HG03432 (cell line): Measurements from ENCODE around the gene RBM20.

Experiments
- ATAC-seq: cut with Tn5 transposase; IDR thresholded peaks from one replicate; pipeline ENCODE4 v1.9.1; 2021; ENCODE audit warnings: mild to moderate bottlenecking, moderate library complexity; ENCODE audit not compliant: unreplicated experiment

Gene RBM20

GRCh38 chr10:110845192-110845755 is 201.1 kb downstream of the RBM20 start:
- no peak for ATAC-seq

DNA sequence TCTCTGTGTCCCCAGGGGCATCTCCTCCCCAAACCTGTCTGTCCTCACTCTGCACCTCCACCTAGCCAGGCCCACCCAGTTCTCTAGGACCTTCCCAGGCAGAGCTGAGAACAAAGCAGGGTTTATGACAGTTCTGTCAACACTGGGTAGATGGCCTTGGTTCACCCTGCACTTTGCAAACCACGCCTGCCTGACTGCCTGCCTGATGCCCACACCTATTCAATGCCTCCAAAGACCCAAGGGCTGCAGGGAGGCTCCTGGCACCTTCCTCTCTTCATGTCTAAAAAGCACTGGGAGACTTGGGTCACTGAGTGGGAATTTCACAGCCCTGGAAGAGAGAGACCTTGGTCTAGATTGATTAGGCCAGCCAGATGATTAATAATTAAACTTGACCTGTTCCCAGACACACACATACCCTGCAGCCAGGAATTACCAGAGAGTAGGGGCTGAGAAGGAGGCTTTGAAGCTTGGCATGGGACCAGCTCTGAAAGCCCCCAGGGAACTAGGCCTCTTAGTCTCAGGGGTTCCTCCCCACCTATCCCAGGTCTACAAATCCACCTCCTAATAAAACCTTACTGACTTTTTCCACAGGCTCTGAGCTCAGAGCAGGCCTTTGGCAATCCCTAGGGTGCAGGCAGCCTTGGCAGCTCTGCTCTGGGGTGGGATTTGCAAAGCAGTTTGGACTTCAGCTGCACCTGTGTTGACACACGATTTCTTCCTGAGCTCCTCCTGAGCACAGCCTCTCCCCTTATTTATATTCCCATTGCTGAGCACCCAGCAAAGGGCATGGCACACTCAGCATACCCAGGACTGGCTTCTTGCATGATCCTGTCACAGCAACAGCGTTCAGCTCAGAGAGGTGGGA is 201.9 kb downstream of the RBM20 start:
- no peak for ATAC-seq

DNA sequence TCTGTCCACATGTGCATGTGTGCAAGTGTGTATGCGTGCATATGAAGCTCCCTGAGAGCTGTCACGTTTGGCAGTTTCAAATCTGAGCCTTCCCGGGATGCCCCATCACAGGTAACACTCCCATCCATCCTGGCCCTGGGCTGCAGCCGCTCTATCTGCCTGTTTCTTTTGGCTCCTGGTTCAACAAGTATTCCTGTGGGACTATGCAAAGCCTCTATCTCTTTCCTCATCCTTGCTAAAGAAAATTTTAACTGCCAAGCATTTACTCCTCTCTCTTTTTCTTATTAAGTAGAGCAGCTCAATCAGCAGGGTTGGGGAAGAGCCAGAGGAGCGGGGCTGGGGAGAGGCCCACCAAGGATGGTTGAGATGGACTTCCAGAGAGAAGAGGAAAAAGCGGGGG is 203.2 kb downstream of the RBM20 start:
- ATAC-seq, result no peak

DNA sequence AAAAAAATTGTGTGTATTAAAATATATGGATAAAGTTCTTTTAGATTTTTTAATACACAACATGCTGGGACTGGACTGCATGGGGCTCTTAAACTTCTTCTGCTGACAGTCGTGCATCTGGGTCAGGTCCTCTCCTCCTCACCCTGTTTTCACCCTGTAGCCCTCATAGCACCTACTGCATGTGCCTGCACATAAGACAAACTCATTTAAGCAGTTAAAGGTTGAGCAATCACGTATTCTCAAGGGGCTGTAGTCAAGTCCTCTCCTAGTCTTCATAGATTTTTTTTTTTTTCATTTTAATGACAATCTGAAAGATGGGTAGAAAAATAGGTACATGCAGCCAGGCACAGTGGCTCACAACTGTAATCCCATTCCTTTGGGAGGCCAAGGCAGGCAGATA is 204.0 kb downstream of the RBM20 start:
- ATAC-seq, result no peak

DNA sequence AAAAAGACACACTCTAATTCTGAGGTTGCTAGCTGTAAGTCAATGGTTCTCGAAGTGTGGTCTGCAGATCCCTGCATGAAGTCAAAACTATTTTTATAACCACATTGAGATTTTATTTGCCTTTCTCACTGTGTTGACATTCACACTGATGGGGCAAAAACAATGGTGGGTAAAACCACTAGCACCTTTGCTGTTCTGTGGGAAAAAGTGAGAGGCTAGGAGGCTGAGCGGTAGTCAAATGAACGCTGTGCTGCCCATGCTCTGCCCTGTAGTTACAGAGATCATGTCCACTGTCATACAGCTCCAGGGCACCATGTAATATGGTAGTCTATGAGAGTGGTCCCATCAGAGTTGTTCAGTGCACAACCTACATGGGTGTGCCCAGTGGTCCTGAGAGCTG is 206.0 kb downstream of the RBM20 start:
- ATAC-seq, result no peak

- no peak for ATAC-seq
These were observed 207.0 kb downstream of the RBM20 start for GRCh38 chr10:110851020-110851612.

- ATAC-seq, result peak; percentile 50
These were observed 208.2 kb downstream of the RBM20 start for GRCh38 chr10:110852255-110852896.

- peak; percentile 2 for ATAC-seq
These were observed 208.8 kb downstream of the RBM20 start for GRCh38 chr10:110852947-110853346.

DNA sequence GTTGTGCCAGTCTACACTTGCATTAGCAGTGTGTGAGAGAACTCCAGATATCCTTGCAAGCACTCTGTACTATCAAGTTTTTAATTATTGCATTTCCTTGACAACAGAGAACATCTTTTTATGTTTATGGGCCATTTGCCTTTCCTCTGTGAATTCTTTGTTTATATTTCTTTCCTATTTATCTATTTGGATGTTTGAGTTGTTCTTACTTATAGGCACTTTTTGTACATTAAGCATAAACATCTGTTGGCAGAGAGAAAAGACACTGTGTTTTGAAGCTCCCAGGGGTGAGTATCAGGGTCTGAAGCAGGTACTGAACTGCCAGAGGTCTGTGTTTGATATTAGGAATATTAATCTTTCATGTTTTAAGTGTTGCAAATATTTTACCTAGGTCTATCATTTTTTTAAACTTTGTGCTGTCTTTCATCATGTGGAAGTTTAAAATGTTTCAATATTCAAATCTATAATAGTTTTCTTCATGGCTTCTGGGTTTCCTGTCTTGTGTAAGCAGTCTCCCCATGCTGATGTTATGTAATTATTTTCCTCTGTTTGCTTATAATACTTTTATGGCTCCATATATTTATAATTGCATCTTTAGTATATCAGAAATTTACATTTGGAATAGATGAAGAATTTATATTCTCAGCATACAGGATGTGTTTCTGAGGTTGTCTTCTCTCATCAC is 209.9 kb downstream of the RBM20 start:
- no peak for ATAC-seq

DNA sequence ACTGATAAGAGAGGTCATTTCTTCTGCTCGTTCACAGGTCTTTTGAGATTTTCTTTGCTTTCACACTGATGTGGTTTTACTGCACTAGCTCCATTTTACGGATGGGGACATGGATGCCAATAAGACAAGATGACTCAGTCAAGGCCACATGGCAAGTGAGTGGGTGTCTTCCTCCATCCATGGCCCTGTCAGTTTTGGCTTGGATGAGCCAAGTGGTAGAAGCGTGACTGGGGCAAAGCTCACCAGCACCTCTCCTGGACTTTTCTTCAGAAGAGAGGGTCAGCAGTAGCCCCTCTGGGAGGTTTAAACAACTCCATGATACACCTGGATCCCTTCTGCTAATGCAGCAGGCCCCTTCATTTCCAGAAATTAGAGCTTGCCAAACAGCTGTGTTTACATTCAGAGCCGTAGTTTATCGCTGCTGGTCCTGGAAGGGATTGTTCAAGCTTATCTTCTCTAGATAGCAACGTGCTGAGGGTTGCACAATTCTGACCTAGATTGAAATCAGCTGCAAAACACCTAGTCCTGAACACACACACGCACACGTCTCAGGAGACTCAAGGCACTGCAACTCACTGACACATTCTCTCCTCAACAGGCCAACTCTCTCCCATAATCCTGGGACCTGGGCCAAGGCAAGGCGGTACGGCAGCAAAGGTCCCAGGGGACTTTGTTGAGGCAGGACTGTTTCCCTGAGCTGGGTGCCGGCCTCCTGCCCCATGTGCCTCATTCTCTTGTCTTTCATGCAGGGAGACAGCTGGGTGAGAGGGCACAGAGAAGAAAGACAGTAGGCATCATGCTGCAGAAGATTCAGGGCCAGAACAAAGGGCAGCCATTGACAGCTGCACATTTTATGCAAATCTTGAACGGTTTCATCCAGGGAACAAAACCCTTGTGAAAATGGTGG is 213.4 kb downstream of the RBM20 start:
- peak; percentile 33 for ATAC-seq

- no peak for ATAC-seq
These were observed 214.3 kb downstream of the RBM20 start for GRCh38 chr10:110858297-110858934.

DNA sequence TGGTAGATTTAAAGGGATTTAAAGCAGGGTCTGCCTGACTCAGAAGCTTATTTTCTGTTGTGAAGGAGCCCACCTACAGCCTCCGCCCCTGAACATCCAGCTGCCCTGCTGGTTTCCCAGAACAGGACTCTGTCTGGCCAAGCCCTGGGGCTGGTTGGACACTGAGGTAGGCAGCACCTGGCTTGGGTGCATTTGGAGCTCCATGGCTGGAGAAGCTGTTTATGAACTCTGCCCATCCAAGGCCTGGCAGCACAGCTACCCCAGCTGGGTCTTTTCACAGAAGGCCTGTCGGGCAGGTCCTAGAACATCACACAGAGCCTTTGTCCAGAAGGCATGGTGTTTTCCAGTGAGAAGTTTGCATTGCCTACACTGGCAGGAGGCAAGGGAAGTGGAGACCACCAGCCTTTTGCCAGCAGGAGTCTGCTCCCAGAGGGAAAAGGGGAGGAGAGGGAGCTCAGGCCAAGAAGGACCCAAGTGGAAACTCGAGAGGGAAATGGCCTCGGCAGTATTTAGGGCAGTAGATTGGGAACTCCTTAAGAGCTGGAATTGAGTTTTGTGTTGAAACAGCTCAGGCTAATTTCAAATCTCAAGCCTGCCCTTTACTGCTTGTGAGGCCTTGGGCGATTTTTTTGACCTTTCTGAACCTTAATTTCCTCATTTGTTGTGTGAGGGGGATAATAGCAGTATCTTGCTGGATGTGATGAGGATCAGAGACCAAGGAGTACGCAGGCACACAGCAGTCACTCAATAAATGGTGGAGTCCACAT is 215.3 kb downstream of the RBM20 start:
- ATAC-seq, result no peak

DNA sequence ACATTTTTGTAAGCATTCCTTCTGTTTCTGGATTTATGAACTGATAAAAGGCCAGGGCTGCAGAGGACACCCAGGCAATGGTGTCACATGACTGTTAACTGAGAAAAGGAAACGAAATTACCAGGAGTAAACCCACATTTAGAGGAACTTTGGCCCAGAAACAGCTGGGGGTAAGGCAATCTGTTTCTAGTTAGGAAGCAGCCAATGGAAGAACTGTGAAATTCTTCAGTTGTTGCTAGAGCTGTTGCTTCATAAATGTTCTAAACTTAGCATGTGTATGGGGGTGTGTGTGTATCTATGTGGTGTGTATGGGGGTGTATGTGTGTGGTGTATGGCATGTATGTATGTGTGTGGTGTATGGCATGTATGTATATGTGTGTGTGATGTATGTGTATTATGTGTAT is 215.8 kb downstream of the RBM20 start:
- ATAC-seq, result no peak

- ATAC-seq, result peak; percentile 44
These were observed 216.6 kb downstream of the RBM20 start for GRCh38 chr10:110860576-110861241.

DNA sequence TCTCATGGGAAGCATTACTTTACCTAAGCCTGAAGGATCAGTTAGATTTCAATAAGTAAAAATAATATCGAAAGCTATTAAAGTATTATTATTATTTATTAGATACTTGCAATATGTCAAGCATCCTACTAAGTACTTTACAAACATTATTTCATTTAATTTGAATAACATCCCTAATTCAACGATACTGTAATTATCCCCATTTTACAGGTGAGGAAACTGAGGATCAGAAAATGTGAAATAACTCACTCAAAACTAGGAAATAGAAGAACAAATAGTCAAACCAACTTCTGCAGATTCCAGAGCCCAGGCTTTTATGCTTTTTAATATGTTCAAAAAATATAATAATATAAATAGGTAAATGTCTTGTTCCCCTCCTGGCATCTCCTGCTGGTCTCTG is 217.3 kb downstream of the RBM20 start:
- ATAC-seq, result no peak

GRCh38 chr10:110861930-110862649 is 218.0 kb downstream of the RBM20 start:
- no peak for ATAC-seq

- ATAC-seq, result no peak
These were observed 218.8 kb downstream of the RBM20 start for GRCh38 chr10:110862961-110863360.

GRCh38 chr10:110863361-110863760 is 219.2 kb downstream of the RBM20 start:
- no peak for ATAC-seq
